Mononuclear cell (primary cell): ENCODE data around the gene ZFAND6. TPM values are rescaled to one million over a fixed set of nuclear protein-coding genes. Genes with fewer than 3 reads are reported as not detected.

ENCODE experiments used
- H3K27me3 ChIP-seq: 2 replicates; pipeline ENCODE4 v1.6.0; 2011; ENCODE audit warnings: low read length, control low read depth; ENCODE audit not compliant: insufficient read depth
- H3K4me1 ChIP-seq: 2 replicates; pipeline ENCODE4 v1.5.1; 2011; ENCODE audit warnings: mild to moderate bottlenecking, low read length, control low read depth; ENCODE audit not compliant: insufficient read depth
- H3K4me3 ChIP-seq: 2 replicates; pipeline ENCODE4 v1.5.1; 2011; ENCODE audit warnings: mild to moderate bottlenecking, low read length, moderate library complexity
- H3K9me3 ChIP-seq: 2 replicates; pipeline ENCODE4 v1.5.1; 2011; ENCODE audit warnings: low read depth, mild to moderate bottlenecking, control low read depth, low read length
- total RNA-seq: library from RNA; depleted of rRNA; stranded (reverse); fragments of >200 nt; gene quantifications from one replicate; pipeline ENCODE4 v1.2.3, GENCODE V29; 2012

ZFAND6 gene
- total RNA-seq, 1 donor, result 177 TPM

DNA sequence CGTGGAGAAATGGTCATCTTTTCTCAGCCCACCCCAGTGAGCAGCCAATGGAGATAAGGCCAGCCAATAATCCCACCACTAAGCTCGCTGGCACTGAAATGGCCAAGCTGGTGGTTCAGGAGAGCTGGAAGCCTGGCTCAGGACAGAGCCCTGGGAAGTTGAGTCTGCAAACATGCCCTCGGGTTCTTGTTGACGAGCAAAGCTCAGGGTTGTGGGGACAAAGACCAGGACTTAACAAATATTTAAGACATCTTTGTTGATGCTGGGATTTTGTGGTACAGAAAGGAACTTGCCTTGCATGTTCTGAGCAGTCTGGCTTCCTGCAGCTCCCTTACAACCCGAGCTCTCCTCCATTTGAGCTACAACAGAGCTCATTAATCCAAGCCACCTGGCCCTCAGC, 97.7 kb downstream of the ZFAND6 start:
- no peak overlapping the region for H3K4me3 ChIP-seq
- H3K27me3 ChIP-seq, result no peaks in the 10 kb centered on the region
- peaks cover 67% of the 10 kb centered on the region for H3K4me1 ChIP-seq
- no peaks in the 10 kb centered on the region for H3K9me3 ChIP-seq

DNA sequence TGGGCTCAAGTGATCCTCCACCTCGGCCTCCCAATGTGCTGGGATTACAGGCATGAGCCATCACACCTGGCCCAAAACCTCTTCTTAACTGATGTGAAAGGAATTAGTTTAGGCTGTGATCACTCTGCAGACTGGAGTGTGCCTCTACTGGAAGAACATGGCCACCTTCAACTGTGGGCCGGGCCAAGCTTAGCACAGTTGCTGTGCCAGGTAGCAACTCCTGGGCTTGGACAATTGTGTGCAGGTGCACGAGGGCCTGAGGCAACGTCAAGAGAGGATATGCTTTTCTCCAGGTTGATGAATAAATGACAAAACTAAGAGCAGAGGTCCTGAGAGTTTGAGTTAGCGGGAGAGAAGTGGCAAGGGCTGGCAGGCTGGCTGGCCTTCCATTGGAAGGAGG, 99.8 kb downstream of the ZFAND6 start:
- Histone ChIP-seq H3K27me3 (no peaks in the 10 kb centered on the region), H3K9me3 (no peaks in the 10 kb centered on the region)

DNA sequence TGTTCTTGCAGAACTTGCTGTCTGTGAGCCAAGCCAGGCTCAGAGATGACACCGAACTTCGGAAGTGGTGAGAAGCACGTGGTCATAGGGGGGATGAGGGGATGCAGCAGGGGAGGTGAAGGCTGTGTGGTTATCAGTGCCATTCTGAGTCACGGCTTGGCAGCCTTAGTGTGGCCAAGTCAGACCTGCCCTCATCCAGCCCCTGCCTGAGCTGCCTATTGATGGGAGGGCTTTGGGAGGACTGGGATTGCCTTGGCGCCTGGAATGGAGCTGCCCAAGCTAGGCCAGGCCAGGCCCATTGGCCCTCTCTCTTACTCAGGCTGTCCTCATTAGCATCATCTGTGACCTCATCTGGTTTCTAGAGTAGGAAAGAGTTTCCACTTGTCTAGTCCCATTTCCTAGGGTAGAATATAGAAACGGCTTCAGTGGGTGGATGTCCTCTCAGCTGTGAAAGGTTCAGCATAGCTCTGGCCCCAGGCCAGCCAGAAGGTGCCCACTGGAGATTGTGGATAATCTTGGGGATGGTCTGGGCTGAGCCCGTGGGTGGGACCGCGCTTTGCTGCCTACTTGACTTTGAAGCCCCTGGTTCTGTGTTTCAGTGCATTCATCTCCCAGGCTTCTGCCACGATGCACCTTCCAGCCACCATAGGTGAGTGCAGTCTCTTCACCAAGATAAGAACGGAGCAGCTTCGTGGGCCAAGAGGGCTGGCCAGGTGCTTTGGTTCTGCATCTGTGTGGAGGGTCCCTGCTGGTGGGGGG, 100.5 kb downstream of the ZFAND6 start:
- peaks cover 45% of the 10 kb centered on the region for H3K4me1 ChIP-seq
- no peak overlapping the region for H3K4me3 ChIP-seq
- no peaks in the 10 kb centered on the region for H3K27me3 ChIP-seq
- no peaks in the 10 kb centered on the region for H3K9me3 ChIP-seq

More for the DNA sequence above, 99.8 kb downstream of the ZFAND6 start:
- peaks cover 52% of the 10 kb centered on the region for H3K4me1 ChIP-seq
- no peak overlapping the region for H3K4me3 ChIP-seq

DNA sequence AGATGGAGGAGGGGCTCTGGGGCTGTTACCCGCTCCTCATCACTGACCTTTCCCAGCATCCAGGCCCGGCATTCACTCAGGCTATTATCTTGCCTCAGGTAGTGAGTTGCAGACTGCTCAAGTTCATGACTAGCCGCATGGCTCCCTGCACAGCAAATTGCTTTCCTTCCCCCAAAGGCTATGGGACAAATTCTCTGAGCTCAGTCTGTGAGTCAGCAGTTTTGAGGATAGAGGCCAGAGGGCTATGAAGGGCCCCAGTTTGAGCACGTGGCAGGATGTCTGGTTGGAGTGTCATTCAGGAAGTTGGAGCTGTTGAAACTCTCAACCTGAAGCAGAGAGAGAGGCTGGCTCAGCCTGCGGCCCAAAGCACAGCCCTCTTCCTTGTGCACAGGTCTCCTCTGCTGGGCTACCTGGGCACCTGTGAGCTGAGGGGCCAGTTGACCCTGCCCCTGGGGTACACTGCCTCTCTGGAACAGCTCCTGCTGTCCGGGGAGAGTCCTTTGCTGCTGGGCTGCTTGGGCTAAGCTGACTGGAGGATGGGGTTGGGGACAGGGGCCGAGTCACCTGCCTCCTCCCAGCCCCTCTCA, 101.2 kb downstream of the ZFAND6 start:
- Histone ChIP-seq H3K9me3 (no peaks in the 10 kb centered on the region), H3K4me3 (no peak overlapping the region)

DNA sequence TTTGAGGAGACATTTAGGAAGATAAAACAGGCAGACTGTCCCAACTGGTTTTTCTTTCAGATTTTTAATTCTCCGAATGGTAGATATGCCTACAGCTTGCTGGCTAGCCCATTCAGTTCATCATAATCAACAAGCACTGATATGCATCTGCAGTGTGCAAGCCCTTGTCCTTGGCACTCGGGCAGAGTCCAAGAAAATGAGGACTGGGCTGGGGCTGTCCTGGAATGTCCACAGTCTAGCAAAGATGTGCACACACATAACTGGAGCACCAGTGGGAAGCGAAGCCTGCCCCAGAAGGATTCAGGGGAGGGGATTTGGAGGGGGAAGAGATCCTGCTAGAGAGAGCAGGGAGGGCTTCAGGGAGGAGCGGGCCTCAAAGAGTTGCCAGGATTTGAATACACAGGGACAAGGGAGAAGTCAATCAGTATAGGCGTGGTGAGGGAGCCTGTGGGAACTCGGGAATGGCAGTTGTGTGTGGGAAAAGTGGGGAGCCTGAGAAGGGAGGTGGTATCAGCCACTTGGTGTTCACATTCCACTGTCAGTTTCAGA, 102.1 kb downstream of the ZFAND6 start:
- peaks cover 32% of the 10 kb centered on the region for H3K4me1 ChIP-seq
- no peak overlapping the region for H3K4me3 ChIP-seq
- H3K9me3 ChIP-seq, result no peaks in the 10 kb centered on the region

More for the DNA sequence above, 101.2 kb downstream of the ZFAND6 start:
- Histone ChIP-seq H3K27me3 (no peaks in the 10 kb centered on the region), H3K4me1 (peaks cover 39% of the 10 kb centered on the region)

DNA sequence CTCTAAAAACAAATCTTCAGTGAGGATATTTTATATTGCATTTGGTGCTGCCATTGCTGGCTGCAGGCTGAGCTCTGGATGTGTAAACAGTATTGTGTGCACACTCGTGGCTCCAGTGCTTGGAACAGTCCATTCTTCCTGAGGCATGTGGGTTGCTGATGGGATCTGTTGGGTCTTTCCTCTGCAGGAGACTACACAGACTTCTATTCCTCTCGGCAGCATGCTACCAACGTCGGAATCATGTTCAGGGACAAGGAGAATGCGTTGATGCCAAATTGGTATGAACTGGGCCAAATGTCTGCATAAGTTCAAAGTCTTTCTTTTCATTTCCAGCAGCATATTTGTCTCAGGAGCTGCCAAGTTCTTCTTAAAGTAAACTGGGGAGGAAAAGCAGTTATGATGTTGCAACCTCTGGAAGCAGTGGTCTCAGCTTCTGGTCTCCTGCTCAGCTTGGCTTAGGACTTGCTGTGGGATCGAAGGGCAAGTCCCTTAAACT, 102.6 kb downstream of the ZFAND6 start:
- H3K27me3 ChIP-seq, result no peaks in the 10 kb centered on the region
- H3K4me3 ChIP-seq, result no peak overlapping the region
- H3K4me1 ChIP-seq, result peaks cover 28% of the 10 kb centered on the region
- no peaks in the 10 kb centered on the region for H3K9me3 ChIP-seq

More for the DNA sequence above, 102.1 kb downstream of the ZFAND6 start:
- no peaks in the 10 kb centered on the region for H3K27me3 ChIP-seq

DNA sequence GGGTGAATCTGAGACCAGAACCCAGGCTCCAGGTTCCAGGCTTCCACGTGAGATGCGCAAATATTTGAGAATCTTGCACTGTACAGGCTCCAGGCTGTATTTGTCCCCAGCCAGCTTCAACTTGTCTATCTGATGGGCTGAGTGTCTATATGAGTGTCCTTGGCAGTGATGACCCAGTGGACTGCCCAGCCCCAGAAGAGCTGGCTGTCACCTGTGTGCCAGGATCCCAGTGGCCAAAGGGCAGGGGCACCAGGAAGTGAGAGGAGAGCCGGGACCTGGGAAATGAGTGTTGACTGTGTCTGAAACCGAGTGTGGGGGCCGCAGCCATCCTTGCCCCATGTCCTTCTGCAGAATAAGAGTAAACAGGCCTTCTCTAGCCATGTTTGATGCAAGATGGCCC, 103.7 kb downstream of the ZFAND6 start:
- Histone ChIP-seq H3K4me3 (no peak overlapping the region), H3K4me1 (peaks cover 28% of the 10 kb centered on the region), H3K9me3 (no peaks in the 10 kb centered on the region), H3K27me3 (no peaks in the 10 kb centered on the region)

DNA sequence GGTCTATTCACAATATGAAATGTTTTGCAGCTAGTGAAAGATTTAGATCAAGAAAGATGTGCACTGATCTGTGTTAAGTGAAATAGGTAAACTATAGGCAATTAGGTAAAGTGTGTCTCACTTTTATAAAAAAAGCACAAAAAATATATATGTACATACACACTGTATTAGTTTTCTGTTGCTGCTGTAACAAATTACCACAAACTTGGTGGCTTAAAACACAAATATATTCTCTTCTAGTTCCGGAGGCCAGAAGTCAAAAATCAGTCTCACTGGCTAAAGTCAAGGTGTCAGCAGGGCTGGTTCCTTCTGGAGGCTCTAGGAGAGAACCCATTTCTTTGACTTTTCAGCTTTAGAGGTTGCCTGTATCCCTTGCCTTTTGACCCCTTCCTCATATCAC, 104.4 kb downstream of the ZFAND6 start:
- Histone ChIP-seq H3K4me1 (peaks cover 28% of the 10 kb centered on the region), H3K4me3 (no peak overlapping the region), H3K27me3 (no peaks in the 10 kb centered on the region), H3K9me3 (no peaks in the 10 kb centered on the region)

DNA sequence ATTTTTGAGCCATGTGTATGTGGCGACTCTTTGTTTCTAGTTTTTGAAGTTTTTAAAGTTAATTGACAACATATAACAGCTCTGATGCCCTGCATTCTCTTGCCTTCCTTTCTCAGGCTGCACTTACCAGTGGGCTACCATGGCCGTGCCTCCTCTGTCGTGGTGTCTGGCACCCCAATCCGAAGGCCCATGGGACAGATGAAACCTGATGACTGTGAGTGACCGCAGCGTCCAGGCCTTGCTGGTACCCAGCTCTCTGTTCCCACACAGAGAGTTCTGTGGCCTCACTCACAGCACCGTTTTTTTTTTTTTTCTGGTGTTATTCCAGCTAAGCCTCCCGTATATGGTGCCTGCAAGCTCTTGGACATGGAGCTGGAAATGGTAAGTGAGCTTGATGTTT, 108.5 kb downstream of the ZFAND6 start:
- H3K4me3 ChIP-seq, result no peak overlapping the region
- no peaks in the 10 kb centered on the region for H3K9me3 ChIP-seq
- H3K4me1 ChIP-seq, result no peaks in the 10 kb centered on the region
- H3K27me3 ChIP-seq, result no peaks in the 10 kb centered on the region

DNA sequence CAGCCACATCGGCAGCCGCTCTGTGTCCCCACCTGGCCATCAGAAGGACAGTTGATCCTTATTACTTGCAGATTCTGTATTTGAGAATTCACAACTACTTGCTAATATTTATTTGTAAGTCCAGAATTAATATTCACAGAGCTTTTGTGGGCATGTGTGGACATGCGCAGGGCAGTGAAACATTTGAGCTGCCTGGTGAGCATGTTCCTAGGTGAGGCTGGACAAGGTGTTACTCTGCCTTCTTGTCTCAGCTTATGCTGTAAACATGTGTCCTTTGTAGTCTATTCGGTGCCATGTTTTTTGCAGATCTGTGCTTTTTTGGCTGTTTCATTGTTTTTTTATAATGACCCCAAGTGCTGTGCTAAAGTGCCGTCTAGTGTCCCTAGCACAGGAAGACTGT, 108.9 kb downstream of the ZFAND6 start:
- Histone ChIP-seq H3K4me1 (no peaks in the 10 kb centered on the region), H3K4me3 (no peak overlapping the region), H3K9me3 (no peaks in the 10 kb centered on the region), H3K27me3 (no peaks in the 10 kb centered on the region)

DNA sequence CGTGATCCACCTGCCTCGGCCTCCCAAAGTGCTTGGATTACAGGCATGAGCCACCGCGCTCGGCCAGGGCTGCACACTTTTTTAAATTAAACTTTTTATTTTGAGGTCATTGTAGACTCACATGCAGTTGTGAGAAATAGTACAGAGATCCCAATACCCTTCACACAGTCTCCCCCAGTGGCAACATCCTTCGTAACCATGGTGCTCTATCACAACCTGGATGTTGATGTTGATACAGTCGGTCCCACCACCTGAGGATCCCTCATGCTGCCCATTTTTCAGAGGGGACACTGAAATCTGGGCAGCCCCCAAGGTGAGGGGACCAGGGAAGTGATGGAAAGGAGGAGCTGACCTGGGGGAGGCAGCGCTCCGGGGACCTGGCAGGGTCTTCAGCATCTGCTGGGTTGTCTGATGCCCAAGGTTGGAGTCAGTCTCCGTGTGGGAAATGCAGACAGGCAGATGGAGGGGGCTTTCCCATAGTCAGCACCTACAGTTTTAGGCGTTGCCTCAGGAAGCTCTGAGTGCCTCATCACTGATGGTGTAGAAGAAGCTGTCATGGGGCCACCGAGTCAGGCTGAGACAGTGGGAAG, 110.4 kb downstream of the ZFAND6 start:
- H3K4me3 ChIP-seq, result no peak overlapping the region
- H3K4me1 ChIP-seq, result no peaks in the 10 kb centered on the region
- no peaks in the 10 kb centered on the region for H3K9me3 ChIP-seq
- no peaks in the 10 kb centered on the region for H3K27me3 ChIP-seq

DNA sequence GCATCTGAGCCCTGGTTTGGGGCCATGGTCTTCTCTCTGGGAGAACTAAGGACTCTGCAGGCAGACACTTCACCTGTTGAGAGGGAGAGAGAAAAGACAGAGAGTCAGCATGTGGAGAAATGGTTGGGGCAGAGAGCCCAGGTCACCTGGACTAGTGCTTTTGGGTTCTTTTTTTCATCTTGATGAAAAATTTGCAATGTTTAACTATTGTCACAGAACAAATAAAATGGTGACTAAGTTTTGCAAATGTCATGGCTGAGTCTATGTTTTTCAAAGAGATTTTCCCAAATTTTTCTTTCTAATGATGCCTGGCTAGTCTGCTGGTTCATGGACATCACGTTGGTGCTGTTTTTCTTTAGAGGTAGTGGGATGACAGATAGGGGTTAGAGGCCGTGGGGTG, 111.1 kb downstream of the ZFAND6 start:
- Histone ChIP-seq H3K4me1 (no peaks in the 10 kb centered on the region), H3K4me3 (no peak overlapping the region), H3K27me3 (no peaks in the 10 kb centered on the region), H3K9me3 (no peaks in the 10 kb centered on the region)

DNA sequence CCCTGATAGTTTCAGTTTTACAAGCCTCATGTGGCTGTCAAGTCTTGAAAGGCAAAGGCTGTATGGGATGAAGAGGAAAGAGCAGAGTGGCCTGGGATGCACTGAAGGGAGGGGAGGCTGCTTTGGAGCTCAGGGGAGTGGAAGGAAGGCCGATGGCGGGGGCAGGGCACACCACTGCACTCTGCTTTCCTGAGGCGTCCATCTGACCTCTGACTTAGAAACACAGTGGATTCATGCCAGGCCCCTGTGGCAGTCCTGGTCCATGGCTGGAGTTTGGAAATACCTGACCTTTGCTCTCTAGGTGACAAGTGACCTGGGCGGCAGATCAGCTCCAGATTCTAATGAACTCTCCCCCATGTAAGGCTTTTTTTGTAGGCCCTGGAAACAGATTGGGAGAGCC, 112.3 kb downstream of the ZFAND6 start:
- H3K4me3 ChIP-seq, result no peak overlapping the region
- H3K4me1 ChIP-seq, result no peaks in the 10 kb centered on the region
- no peaks in the 10 kb centered on the region for H3K27me3 ChIP-seq
- H3K9me3 ChIP-seq, result no peaks in the 10 kb centered on the region

DNA sequence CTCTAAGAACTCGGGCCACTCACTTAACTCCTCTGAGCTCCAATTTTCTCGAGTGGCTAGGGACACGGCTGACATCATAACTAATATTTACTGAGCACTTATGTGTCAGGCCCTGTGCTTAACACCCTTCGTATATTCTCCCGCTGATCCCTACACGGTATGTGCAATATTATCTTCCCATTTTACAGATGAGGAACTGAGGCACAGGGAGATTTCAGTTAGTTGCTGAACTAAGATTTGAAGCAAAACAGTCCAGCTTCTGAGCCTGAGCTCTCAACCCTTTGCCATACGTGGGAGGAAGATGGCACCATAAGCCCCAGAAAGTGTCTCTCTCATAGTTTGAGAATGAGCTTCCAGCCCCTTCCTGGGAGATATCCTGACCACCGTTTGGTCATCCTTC, 112.9 kb downstream of the ZFAND6 start:
- no peaks in the 10 kb centered on the region for H3K9me3 ChIP-seq

DNA sequence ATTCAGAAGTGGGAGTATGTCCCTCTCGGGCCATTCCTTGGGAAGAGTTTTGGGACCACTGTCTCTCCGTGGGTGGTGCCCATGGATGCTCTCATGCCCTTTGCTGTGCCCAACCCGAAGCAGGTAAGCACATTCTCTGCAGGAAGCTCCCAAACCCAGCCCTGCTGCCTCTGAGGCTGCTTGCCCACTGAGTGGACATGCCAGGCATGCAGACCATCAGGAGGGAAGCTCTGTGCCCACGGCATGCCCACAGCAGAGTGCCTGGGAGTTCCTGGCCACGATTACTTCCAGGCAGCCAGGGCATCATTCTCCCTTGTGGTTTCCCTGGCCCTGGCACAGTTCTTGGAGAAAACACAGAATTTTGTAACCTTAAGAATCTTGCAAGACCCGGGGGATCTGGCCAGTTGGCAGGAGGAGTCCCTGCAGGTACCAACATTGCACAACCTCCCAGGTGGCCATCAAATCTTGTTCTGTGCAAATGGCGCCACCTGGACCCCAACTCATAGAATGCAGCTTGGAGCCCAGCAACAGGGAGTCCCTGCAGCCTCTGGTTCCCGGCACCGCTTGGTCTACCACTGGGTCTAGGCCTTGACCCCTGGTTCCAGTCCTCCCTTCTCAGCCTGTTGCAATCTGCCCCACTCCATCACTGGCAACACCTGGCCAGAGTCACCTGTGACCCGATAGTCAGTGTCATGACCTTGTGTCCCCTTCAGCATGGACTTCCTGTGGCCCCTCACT, 113.7 kb downstream of the ZFAND6 start:
- no peaks in the 10 kb centered on the region for H3K9me3 ChIP-seq
- no peak overlapping the region for H3K4me3 ChIP-seq
- no peaks in the 10 kb centered on the region for H3K4me1 ChIP-seq
- no peaks in the 10 kb centered on the region for H3K27me3 ChIP-seq

More for the DNA sequence above, 112.9 kb downstream of the ZFAND6 start:
- Histone ChIP-seq H3K27me3 (no peaks in the 10 kb centered on the region), H3K4me3 (no peak overlapping the region), H3K4me1 (no peaks in the 10 kb centered on the region)
